GM12891 (cell line): ENCODE measurements around the gene EVI5.

Source experiments
- DNase-seq: peaks from one replicate; pipeline ENCODE4 v3.0.0; 2011; ENCODE audit warnings: low spot score; ENCODE audit not compliant: insufficient read length
- FAIRE-seq: peaks from 2 replicates; lab custom pipeline; 2011; peaks lifted over from hg19 to GRCh38; lab: Jason Lieb, UNC
- PAX5 ChIP-seq: IDR thresholded peaks from 2 replicates; pipeline ENCODE4 v1.6.1; 2011; ENCODE audit warnings: low read length, moderate library complexity, mild to moderate bottlenecking; ENCODE audit not compliant: insufficient read depth, severe bottlenecking
- POLR2A ChIP-seq: IDR thresholded peaks from 2 replicates; pipeline ENCODE4 v1.6.1; 2011; ENCODE audit warnings: low read depth, low read length, control low read depth
- POLR2AphosphoS5 ChIP-seq: IDR thresholded peaks from 2 replicates; pipeline ENCODE4 v1.6.1; 2011; ENCODE audit warnings: low read depth, low read length, control low read depth
- POU2F2 ChIP-seq: IDR thresholded peaks from 2 replicates; pipeline ENCODE4 v1.6.1; 2011; ENCODE audit warnings: low read depth, mild to moderate bottlenecking, control low read depth, low read length, moderate library complexity
- SPI1 ChIP-seq: IDR thresholded peaks from 2 replicates; pipeline ENCODE4 v1.6.1; 2011; ENCODE audit warnings: low read depth, low read length, control low read depth
- TAF1 ChIP-seq: IDR thresholded peaks from 2 replicates; pipeline ENCODE4 v1.6.1; 2011; ENCODE audit warnings: low read depth, low read length, control low read depth

The EVI5 gene

GRCh38 chr1:92768296-92768695 lies 16.6 kb downstream of the EVI5 start:
- TF ChIP-seq POLR2A (no peak), PAX5 (no peak), POU2F2 (no peak), TAF1 (no peak), SPI1 (no peak), POLR2AphosphoS5 (no peak)
- no peak for DNase-seq
- no peak for FAIRE-seq

- FAIRE-seq: no peak
- no peak for DNase-seq
- TF ChIP-seq PAX5 (no peak), POU2F2 (no peak), SPI1 (no peak), POLR2A (no peak), TAF1 (no peak), POLR2AphosphoS5 (no peak)
These were observed 20.8 kb downstream of the EVI5 start for GRCh38 chr1:92764116-92764515.

- TF ChIP-seq PAX5: no peak
- TF ChIP-seq SPI1: no peak
- TF ChIP-seq POU2F2: no peak
- TF ChIP-seq POLR2AphosphoS5: no peak
- TF ChIP-seq POLR2A: no peak
- no peak for TF ChIP-seq TAF1
- DNase-seq: no peak
- FAIRE-seq: no peak
These were observed 22.6 kb downstream of the EVI5 start for GRCh38 chr1:92762355-92762754.

- DNase-seq: no peak
- no peak for TF ChIP-seq POU2F2
- no peak for TF ChIP-seq PAX5
- FAIRE-seq: no peak
These were observed 25.5 kb downstream of the EVI5 start for GRCh38 chr1:92759361-92759760.

- FAIRE-seq: peak; percentile 70
- no peak for DNase-seq
- no peak for TF ChIP-seq POLR2A
- TF ChIP-seq TAF1: no peak
- TF ChIP-seq POLR2AphosphoS5: no peak
- TF ChIP-seq SPI1: no peak
- TF ChIP-seq PAX5: no peak
- TF ChIP-seq POU2F2: no peak
These were observed 28.4 kb downstream of the EVI5 start for GRCh38 chr1:92756537-92756936.

GRCh38 chr1:92755541-92756461 lies 29.1 kb downstream of the EVI5 start:
- TF ChIP-seq POU2F2: no peak
- TF ChIP-seq POLR2A: no peak
- TF ChIP-seq POLR2AphosphoS5: no peak
- TF ChIP-seq PAX5: no peak
- no peak for FAIRE-seq
- no peak for DNase-seq

GRCh38 chr1:92754719-92755050 lies 30.2 kb downstream of the EVI5 start:
- DNase-seq: no peak
- no peak for FAIRE-seq
- no peak for TF ChIP-seq PAX5
- no peak for TF ChIP-seq SPI1
- no peak for TF ChIP-seq POLR2A

- DNase-seq (no peak), FAIRE-seq (no peak)
- TF ChIP-seq PAX5 (no peak), POU2F2 (no peak), POLR2A (no peak), SPI1 (no peak)
These were observed 30.7 kb downstream of the EVI5 start for GRCh38 chr1:92754000-92754718.

GRCh38 chr1:92752719-92753118 lies 32.2 kb downstream of the EVI5 start:
- TF ChIP-seq PAX5 (no peak), TAF1 (no peak), SPI1 (no peak), POLR2A (no peak), POU2F2 (no peak), POLR2AphosphoS5 (no peak)
- FAIRE-seq (no peak), DNase-seq (no peak)

GRCh38 chr1:92749024-92749634 lies 35.8 kb downstream of the EVI5 start:
- FAIRE-seq: peak; percentile 79
- TF ChIP-seq SPI1 (no peak), PAX5 (no peak), POLR2AphosphoS5 (no peak), POLR2A (no peak), TAF1 (no peak), POU2F2 (no peak)
- peak; percentile 36 for DNase-seq
